Smooth muscle cell (in vitro differentiated cells): ENCODE data around the gene ELFN2. TPM values are rescaled to one million over a fixed set of nuclear protein-coding genes. Genes with fewer than 3 reads are reported as not detected.

Source experiments
- DNase-seq: peaks from one replicate; lab custom pipeline; 2025; ENCODE audit not compliant: unreplicated experiment; lab: John Stamatoyannopoulos, UW
- H2AFZ ChIP-seq: fragments of 200-600 bp; sonication (generic); 2 replicates; pipeline ENCODE4 v1.6.0; 2016; ENCODE audit warnings: antibody characterized with exemption, low read depth, mild to moderate bottlenecking
- H3F3A ChIP-seq: fragments of 200-600 bp; sonication (generic); 2 replicates; pipeline ENCODE4 v1.6.0; 2017; ENCODE audit warnings: antibody characterized with exemption, low read depth
- H3K27ac ChIP-seq: fragments of 200-600 bp; sonication (generic); 2 replicates; pipeline ENCODE4 v1.5.1; 2016; ENCODE audit warnings: low read depth, mild to moderate bottlenecking
- H3K27me3 ChIP-seq: fragments of 200-600 bp; sonication (generic); 2 replicates; pipeline ENCODE4 v1.6.1; 2016; ENCODE audit warnings: low read depth, mild to moderate bottlenecking
- H3K36me3 ChIP-seq: fragments of 200-600 bp; sonication (generic); 2 replicates; pipeline ENCODE4 v1.5.1; 2016; ENCODE audit warnings: low read depth
- H3K4me1 ChIP-seq: fragments of 200-600 bp; sonication (generic); 2 replicates; pipeline ENCODE4 v1.5.1; 2016; ENCODE audit warnings: low read depth
- H3K4me2 ChIP-seq: fragments of 200-600 bp; sonication (generic); 2 replicates; pipeline ENCODE4 v1.6.0; 2016; ENCODE audit warnings: mild to moderate bottlenecking
- H3K4me3 ChIP-seq: fragments of 200-600 bp; sonication (generic); 2 replicates; pipeline ENCODE4 v1.5.1; 2016; ENCODE audit warnings: mild to moderate bottlenecking
- H3K79me2 ChIP-seq: fragments of 200-600 bp; sonication (generic); 2 replicates; pipeline ENCODE4 v1.6.0; 2016; ENCODE audit warnings: low read depth, mild to moderate bottlenecking
- H3K9ac ChIP-seq: fragments of 200-600 bp; sonication (generic); 2 replicates; pipeline ENCODE4 v1.6.0; 2016; ENCODE audit warnings: low read depth
- H3K9me3 ChIP-seq: fragments of 200-600 bp; sonication (generic); replicated peaks from 2 replicates; pipeline ENCODE4 v1.5.1; 2016; ENCODE audit warnings: low read depth
- H4K20me1 ChIP-seq: fragments of 200-600 bp; sonication (generic); 2 replicates; pipeline ENCODE4 v1.6.0; 2016; ENCODE audit warnings: low read depth
- WGBS: methylation state at CpG from one replicate; pipeline ENCODE4 v1.1.7; 2016; ENCODE audit warnings: low lambda C conversion rate; 5-methylcytosine and 5-hydroxymethylcytosine counted together
- polyA plus RNA-seq: library from polyadenylated mRNA; unstranded; fragments of >200 nt; fragmentation: Nextera tagmentation; extraction: Ambion mirVana; gene quantifications from 2 replicates; pipeline ENCODE4 v1.2.1, GENCODE V29; 2016
- total RNA-seq: library from RNA; depleted of rRNA; stranded (reverse); fragments of >200 nt; gene quantifications from 2 replicates; pipeline ENCODE4 v1.2.3, GENCODE V29; 2014
- TF ChIP-seq, protein P1 (sequence below): fragments of 200-600 bp; sonication (generic); IDR thresholded peaks from 2 replicates; pipeline ENCODE4 v1.5.1; 2017; ENCODE audit warnings: borderline replicate concordance, mild to moderate bottlenecking, antibody characterized with exemption; ENCODE audit not compliant: insufficient read depth, poor library complexity, severe bottlenecking

Gene ELFN2
- total and polyA plus RNA-seq, 2 experiments from 2014 or later = 0.63 to 1.3 TPM

DNA sequence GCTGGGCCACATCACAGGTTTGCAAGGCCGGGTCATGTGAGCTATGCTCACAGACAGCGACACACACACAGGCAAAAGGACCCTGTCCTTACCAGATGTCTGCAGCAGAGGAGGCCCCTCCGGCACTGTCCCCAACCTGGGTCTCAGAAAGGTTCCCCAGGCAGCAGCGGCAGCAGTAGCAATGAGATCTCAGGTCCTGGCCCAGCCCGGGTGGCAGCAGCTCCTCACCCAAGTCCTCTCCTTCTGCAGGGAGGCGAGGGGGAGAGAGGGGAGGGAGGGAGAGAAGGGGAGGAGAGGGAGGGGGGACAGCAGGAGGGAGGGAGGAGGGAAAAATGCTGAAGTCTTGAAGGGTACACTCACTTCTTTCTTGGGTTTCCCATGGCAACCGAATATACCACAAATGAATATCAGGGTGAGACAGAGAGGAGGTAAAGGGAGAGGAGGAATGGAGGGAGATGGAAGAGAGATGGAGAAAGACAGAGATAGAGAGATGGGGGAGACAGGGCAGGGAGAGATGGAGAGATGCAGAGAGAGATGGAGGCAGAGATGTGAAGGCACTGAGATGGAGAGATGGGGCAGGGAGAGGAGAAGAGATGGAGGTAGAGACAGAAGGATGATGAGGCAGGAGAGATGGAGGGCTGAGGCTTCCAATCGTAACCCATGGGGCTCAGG lies 9.5 kb downstream of the ELFN2 start:
- DNase-seq = no peak

DNA sequence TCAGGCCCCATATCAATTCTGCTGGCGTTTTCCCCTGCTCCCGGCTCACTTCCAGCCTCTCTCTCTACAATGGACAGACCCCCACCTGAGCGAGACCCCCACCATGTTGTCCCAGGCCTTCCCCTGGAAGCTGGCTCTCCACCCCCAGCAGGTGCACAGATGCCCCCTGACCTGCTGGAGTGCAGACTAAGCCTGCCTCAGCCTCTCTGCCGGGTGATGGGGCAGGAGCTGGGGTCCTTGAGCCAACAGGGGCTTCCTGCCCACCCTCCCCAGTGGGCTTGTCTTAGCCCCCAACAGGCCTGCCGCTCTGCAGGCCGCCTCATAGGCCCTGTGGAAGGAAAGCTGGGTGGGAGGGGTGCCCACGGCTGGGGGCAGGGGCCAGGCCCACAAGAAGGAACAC lies 10.0 kb downstream of the ELFN2 start:
- Histone ChIP-seq H3K36me3 (no peaks in the 10 kb centered on the region), H2AFZ (no peak overlapping the region), H3K9ac (no peak overlapping the region), H4K20me1 (no peaks in the 10 kb centered on the region), H3K4me3 (no peak overlapping the region), H3K4me1 (peaks cover 4% of the 10 kb centered on the region), H3K4me2 (no peak overlapping the region), H3K79me2 (no peaks in the 10 kb centered on the region), H3F3A (peaks cover 3% of the 10 kb centered on the region), H3K27me3 (peaks cover 46% of the 10 kb centered on the region), H3K9me3 (no peaks in the 10 kb centered on the region), H3K27ac (no peak overlapping the region)
- DNase-seq = no peak
- TF ChIP-seq, protein P1, sequence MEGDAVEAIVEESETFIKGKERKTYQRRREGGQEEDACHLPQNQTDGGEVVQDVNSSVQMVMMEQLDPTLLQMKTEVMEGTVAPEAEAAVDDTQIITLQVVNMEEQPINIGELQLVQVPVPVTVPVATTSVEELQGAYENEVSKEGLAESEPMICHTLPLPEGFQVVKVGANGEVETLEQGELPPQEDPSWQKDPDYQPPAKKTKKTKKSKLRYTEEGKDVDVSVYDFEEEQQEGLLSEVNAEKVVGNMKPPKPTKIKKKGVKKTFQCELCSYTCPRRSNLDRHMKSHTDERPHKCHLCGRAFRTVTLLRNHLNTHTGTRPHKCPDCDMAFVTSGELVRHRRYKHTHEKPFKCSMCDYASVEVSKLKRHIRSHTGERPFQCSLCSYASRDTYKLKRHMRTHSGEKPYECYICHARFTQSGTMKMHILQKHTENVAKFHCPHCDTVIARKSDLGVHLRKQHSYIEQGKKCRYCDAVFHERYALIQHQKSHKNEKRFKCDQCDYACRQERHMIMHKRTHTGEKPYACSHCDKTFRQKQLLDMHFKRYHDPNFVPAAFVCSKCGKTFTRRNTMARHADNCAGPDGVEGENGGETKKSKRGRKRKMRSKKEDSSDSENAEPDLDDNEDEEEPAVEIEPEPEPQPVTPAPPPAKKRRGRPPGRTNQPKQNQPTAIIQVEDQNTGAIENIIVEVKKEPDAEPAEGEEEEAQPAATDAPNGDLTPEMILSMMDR = no peak
- 94% methylated on average over 6 of the region's 7 CpGs for WGBS

More for the DNA sequence above, 9.5 kb downstream of the ELFN2 start:
- H3K9ac ChIP-seq = no peak overlapping the region
- no peak overlapping the region for H3K4me2 ChIP-seq
- WGBS = 83% methylated on average over 6 of the region's 8 CpGs
- no peak overlapping the region for H3K27ac ChIP-seq
- TF ChIP-seq, protein P1 = no peak
- no peaks in the 10 kb centered on the region for H3K9me3 ChIP-seq
- H2AFZ ChIP-seq = no peak overlapping the region
- peaks cover 3% of the 10 kb centered on the region for H3F3A ChIP-seq
- no peaks in the 10 kb centered on the region for H3K36me3 ChIP-seq
- H4K20me1 ChIP-seq = no peaks in the 10 kb centered on the region
- peaks cover 49% of the 10 kb centered on the region for H3K27me3 ChIP-seq
- H3K4me1 ChIP-seq = peaks cover 4% of the 10 kb centered on the region
- no peaks in the 10 kb centered on the region for H3K79me2 ChIP-seq
- no peak overlapping the region for H3K4me3 ChIP-seq

DNA sequence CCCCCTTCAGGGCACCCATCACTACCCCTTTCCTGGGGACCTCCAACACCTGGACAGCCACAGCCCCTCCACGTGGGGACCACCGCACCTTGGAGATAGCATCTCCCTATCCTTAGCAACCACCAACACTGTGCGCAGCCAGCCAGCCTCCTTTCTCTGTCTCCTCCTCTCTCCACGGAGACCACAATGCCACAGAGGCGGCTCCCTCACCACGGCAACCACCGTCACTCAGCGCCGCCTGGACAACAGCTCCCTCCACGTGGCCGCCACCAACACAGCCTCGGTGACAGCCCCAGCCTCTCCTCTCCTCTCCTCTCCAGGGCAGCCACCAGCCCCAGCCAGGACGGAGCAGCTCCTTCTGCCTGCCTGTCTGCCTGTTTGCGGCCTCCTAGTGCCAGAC lies 10.5 kb downstream of the ELFN2 start:
- Histone ChIP-seq H3K9ac (no peak overlapping the region), H3K36me3 (no peaks in the 10 kb centered on the region), H3F3A (peaks cover 3% of the 10 kb centered on the region), H3K4me2 (no peak overlapping the region), H3K4me3 (no peak overlapping the region), H3K4me1 (peaks cover 4% of the 10 kb centered on the region), H3K79me2 (no peaks in the 10 kb centered on the region), H4K20me1 (no peaks in the 10 kb centered on the region), H3K27me3 (peaks cover 41% of the 10 kb centered on the region), H3K9me3 (no peaks in the 10 kb centered on the region), H3K27ac (no peak overlapping the region), H2AFZ (no peak overlapping the region)
- TF ChIP-seq, protein P1 = no peak
- WGBS = 49% methylated on average over 14 of the region's 14 CpGs
- DNase-seq = no peak

DNA sequence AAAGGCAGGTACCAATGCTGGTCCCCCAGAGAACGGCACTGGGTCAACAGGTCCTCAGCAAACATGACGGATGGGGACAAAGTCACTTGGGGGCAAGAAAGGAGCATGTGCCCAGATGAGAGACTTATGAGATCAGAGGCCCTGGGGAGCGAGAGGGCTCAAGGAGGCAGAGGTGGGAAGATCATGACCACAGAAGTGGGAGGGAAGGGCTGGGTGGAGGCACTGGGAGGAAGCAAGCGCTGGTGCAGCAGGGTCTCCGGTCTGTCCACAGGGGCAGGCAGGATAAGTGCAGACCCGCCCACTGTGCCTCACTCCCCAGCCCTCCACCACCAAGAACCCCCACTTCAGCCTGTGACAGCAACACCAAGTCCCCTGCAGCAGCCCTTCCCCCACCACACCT lies 10.9 kb downstream of the ELFN2 start:
- H3K4me3 ChIP-seq = no peak overlapping the region
- peaks cover 4% of the 10 kb centered on the region for H3K4me1 ChIP-seq
- no peak overlapping the region for H3K27ac ChIP-seq
- no peaks in the 10 kb centered on the region for H3K9me3 ChIP-seq
- H2AFZ ChIP-seq = no peak overlapping the region
- 76% methylated on average over 3 of the region's 6 CpGs for WGBS
- no peaks in the 10 kb centered on the region for H4K20me1 ChIP-seq
- H3K79me2 ChIP-seq = no peaks in the 10 kb centered on the region
- H3K9ac ChIP-seq = no peak overlapping the region
- TF ChIP-seq, protein P1 = no peak
- no peak overlapping the region for H3K4me2 ChIP-seq
- peaks cover 3% of the 10 kb centered on the region for H3F3A ChIP-seq
- no peaks in the 10 kb centered on the region for H3K36me3 ChIP-seq
- no peak for DNase-seq
- H3K27me3 ChIP-seq = peaks cover 37% of the 10 kb centered on the region
